Measurements from ENCODE around the gene GRIPAP1. TPM values are rescaled to one million over a fixed set of nuclear protein-coding genes. Genes with fewer than 3 reads are reported as not detected.

The GRIPAP1 gene
- total and polyA plus RNA-seq, 12 donors: 16.2 to 34.1 (median 21.9) TPM

GRCh38 chrX:48997455-48997854 lies 4.6 kb downstream of the GRIPAP1 start:
- Histone ChIP-seq H3K4me3 (no peak overlapping the region), H3K36me3 (peaks cover 0 to 63% (median 0%) of the 10 kb centered on the region in 9 donors), H3K27me3 (peaks cover 0 to 3% (median 0%) of the 10 kb centered on the region in 7 donors), H3K4me1 (peaks cover 0 to 9% (median 0%) of the 10 kb centered on the region in 9 donors), H3K27ac (no peak overlapping the region), H3K9me3 (no peaks in the 10 kb centered on the region)
- intact Hi-C loops (cut with DNase I): no loop called here
- DNase-seq (no peak), ATAC-seq (no peak)
- no peak for TF ChIP-seq CTCF (IDR thresholded peaks at IDR 0.05)
- 94 to 100% methylated on average over 3 of the region's 3 CpGs for WGBS, 2 donors

GRCh38 chrX:48996969-48997368 lies 5.1 kb downstream of the GRIPAP1 start:
- 67 to 70% methylated on average over 6 of the region's 6 CpGs for WGBS, 2 donors
- no peak overlapping the region for H3K27ac ChIP-seq
- DNase-seq (no peak), ATAC-seq (no peak)
- no peak for TF ChIP-seq CTCF (IDR thresholded peaks at IDR 0.05)
- H3K36me3 ChIP-seq: peaks cover 0 to 68% (median 0%) of the 10 kb centered on the region in 9 donors
- no peaks in the 10 kb centered on the region for H3K9me3 ChIP-seq
- H3K27me3 ChIP-seq: peaks cover 0 to 3% (median 0%) of the 10 kb centered on the region in 7 donors
- no peak overlapping the region for H3K4me3 ChIP-seq
- peaks cover 0 to 9% (median 0%) of the 10 kb centered on the region in 9 donors for H3K4me1 ChIP-seq
- intact Hi-C loops (cut with DNase I): no loop called here

GRCh38 chrX:48992341-48992740 lies 9.7 kb downstream of the GRIPAP1 start:
- no peak for ATAC-seq
- intact Hi-C loops (cut with DNase I): no loop called here
- H3K27me3 ChIP-seq: peaks cover 0 to 3% (median 0%) of the 10 kb centered on the region in 7 donors
- peaks cover 0 to 90% (median 0%) of the 10 kb centered on the region in 9 donors for H3K36me3 ChIP-seq
- TF ChIP-seq CTCF (IDR thresholded peaks at IDR 0.05): no peak
- no peaks in the 10 kb centered on the region for H3K9me3 ChIP-seq
- no peaks in the 10 kb centered on the region for H3K4me1 ChIP-seq
- H3K4me3 ChIP-seq: no peak overlapping the region
- DNase-seq: no peak
- H3K27ac ChIP-seq: no peak overlapping the region

GRCh38 chrX:48989483-48989882 lies 12.6 kb downstream of the GRIPAP1 start:
- DNase-seq (peak in 1 of 2 donors; percentile 32), ATAC-seq (peak in 5 of 8 donors; percentile 37 to 57 (median 44))
- H3K27ac ChIP-seq: no peak overlapping the region
- WGBS, 2 donors: 67 to 74% methylated on average over 4 of the region's 4 CpGs
- no peak overlapping the region for H3K4me3 ChIP-seq
- TF ChIP-seq CTCF (IDR thresholded peaks at IDR 0.05): no peak
- H3K27me3 ChIP-seq: no peaks in the 10 kb centered on the region
- intact Hi-C loops (cut with DNase I): no loop called here
- H3K9me3 ChIP-seq: no peaks in the 10 kb centered on the region
- H3K4me1 ChIP-seq: no peaks in the 10 kb centered on the region
- H3K36me3 ChIP-seq: peaks cover 0 to 80% (median 0%) of the 10 kb centered on the region in 9 donors
